CD4-positive, alpha-beta T cell (primary cell): ENCODE data around the gene PARP12. TPM values are rescaled to one million over a fixed set of nuclear protein-coding genes. Genes with fewer than 3 reads are reported as not detected.

ENCODE experiments used
- ATAC-seq: fragments of 200-7000 bp; cut with Tn5 transposase; one replicate; pipeline ENCODE4 v1.10.0; 2022; ENCODE audit warnings: mild to moderate bottlenecking; ENCODE audit not compliant: poor library complexity
- CTCF ChIA-PET: fragments of 350-600 bp; sonication (Branson Sonifier 250); formaldehyde crosslinking; loops from one replicate; lab custom pipeline; 2021; ENCODE audit warnings: antibody characterized with exemption, inconsistent platforms; lab: Charles Lee
- POLR2A ChIA-PET: fragments of 350-600 bp; sonication (Branson Sonifier 250); formaldehyde crosslinking; loops from one replicate; lab custom pipeline; 2021; ENCODE audit warnings: antibody characterized with exemption, inconsistent platforms; lab: Charles Lee
- DNase-seq, 14 experiments: peaks; one replicate each; pipeline ENCODE4 v3.0.0-alpha.2; 2013 to 2020; ENCODE audit warnings: mixed read lengths in 2 of 14
- H3K27ac ChIP-seq, 2 donors: one replicate each; pipeline versions ENCODE4 v1.5.1 to v1.7.0; 2013; ENCODE audit warnings: low read length in 2 of 2, low read depth in 1 of 2, mild to moderate bottlenecking in 1 of 2
- H3K27me3 ChIP-seq, 2 experiments: 1 replicate in 1 of 2; 2 replicates in 1 of 2; pipeline versions ENCODE4 v1.6.1 to v1.7.0; 2013; ENCODE audit warnings: low read length in 2 of 2, control low read depth in 1 of 2, mild to moderate bottlenecking in 1 of 2, moderate library complexity in 1 of 2; ENCODE audit not compliant: insufficient read depth in 2 of 2, control insufficient read depth in 1 of 2
- H3K36me3 ChIP-seq: one replicate; pipeline ENCODE4 v1.6.1; 2013; ENCODE audit warnings: low read length, control low read depth; ENCODE audit not compliant: insufficient read depth
- H3K4me1 ChIP-seq: one replicate; pipeline ENCODE4 v1.6.1; 2013; ENCODE audit warnings: low read length, control low read depth; ENCODE audit not compliant: insufficient read depth
- H3K4me3 ChIP-seq: one replicate; pipeline ENCODE4 v1.5.1; 2013; ENCODE audit warnings: mild to moderate bottlenecking, low read length, moderate library complexity
- H3K9me3 ChIP-seq, 2 experiments: 1 replicate in 1 of 2; 2 replicates in 1 of 2; pipeline versions ENCODE4 v1.6.1 to v1.7.0; 2013; ENCODE audit warnings: low read length in 2 of 2, mild to moderate bottlenecking in 2 of 2, control low read depth in 1 of 2, moderate library complexity in 1 of 2; ENCODE audit not compliant: control insufficient read depth in 1 of 2, insufficient read depth in 1 of 2
- H3K27ac Mint-ChIP-seq: one replicate; pipeline ENCODE4 v1.8.0; 2020; ENCODE audit warnings: mixed read lengths
- H3K27me3 Mint-ChIP-seq: one replicate; pipeline ENCODE4 v1.8.0; 2021; ENCODE audit warnings: mixed read lengths
- H3K36me3 Mint-ChIP-seq: one replicate; pipeline ENCODE4 v1.8.0; 2021; ENCODE audit warnings: low read depth, mixed read lengths
- H3K4me1 Mint-ChIP-seq: one replicate; pipeline ENCODE4 v1.8.0; 2021; ENCODE audit warnings: low read depth, mixed read lengths
- H3K4me3 Mint-ChIP-seq: one replicate; pipeline ENCODE4 v1.8.0; 2020; ENCODE audit warnings: mild to moderate bottlenecking, mixed read lengths
- H3K9me3 Mint-ChIP-seq: one replicate; pipeline ENCODE4 v1.8.0; 2020; ENCODE audit warnings: mixed read lengths
- CTCF ChIP-seq: fragments of 200-600 bp; IDR thresholded peaks from one replicate; pipeline ENCODE4 v1.8.0; 2022; ENCODE audit warnings: antibody characterized with exemption, mild to moderate bottlenecking
- intact Hi-C, 2 experiments: fragments of 100-400 bp; cut with DNase I in 1 of 2; cut with micrococcal nuclease in 1 of 2; formaldehyde crosslinking; loops; one replicate each; pipeline versions ENCODE4 v1.15.1 to v1.9.0; 2023 to 2025; cut with DNase I, micrococcal nuclease
- total RNA-seq, 174 experiments: library from RNA in 2 of 174; stranded (reverse) in 2 of 174; gene quantifications; one replicate each; pipeline ENCODE4 v1.2.3 and lab custom pipeline; 2021 to 2026

Gene PARP12
- total RNA-seq, 2 experiments from 2014 or later, result 76.7 to 78.5 TPM

- Histone ChIP-seq H3K4me1 (peaks cover 43% of the 10 kb centered on the region), H3K36me3 (peaks cover 51% of the 10 kb centered on the region), H3K4me3 (no peak overlapping the region), H3K27me3 (no peaks in the 10 kb centered on the region), H3K9me3 (no peaks in the 10 kb centered on the region), H3K27ac (no peak overlapping the region)
- Mint-ChIP-seq H3K9me3 (no peaks in the 10 kb centered on the region), H3K36me3 (peaks cover 59% of the 10 kb centered on the region), H3K4me1 (peaks cover 74% of the 10 kb centered on the region), H3K27me3 (no peaks in the 10 kb centered on the region), H3K27ac (peak overlapping the region; percentile 40), H3K4me3 (no peak overlapping the region)
- intact Hi-C loops, result loop anchor here in 1 of 2 experiments (5.0 kb wide), 1 partner anchor 279 kb away; the partner anchor contains the start of gene HIPK2
- no peak for TF ChIP-seq CTCF
- no peak for ATAC-seq
- ChIA-PET POLR2A (no interaction called here), CTCF (no interaction called here)
- no peak for DNase-seq
These were observed 6.2 kb downstream of the PARP12 start for GRCh38 chr7:140056431-140057142.

- DNase-seq (no peak), ATAC-seq (no peak)
- Mint-ChIP-seq H3K4me1 (peaks cover 66% of the 10 kb centered on the region), H3K36me3 (peaks cover 63% of the 10 kb centered on the region), H3K27ac (peak overlapping the region; percentile 40), H3K27me3 (no peaks in the 10 kb centered on the region), H3K4me3 (no peak overlapping the region), H3K9me3 (no peaks in the 10 kb centered on the region)
- ChIA-PET POLR2A (no interaction called here), CTCF (no interaction called here)
- H3K4me1 ChIP-seq, result peaks cover 35% of the 10 kb centered on the region
- H3K27me3 ChIP-seq, result no peaks in the 10 kb centered on the region
- H3K4me3 ChIP-seq, result no peak overlapping the region
- peaks cover 54% of the 10 kb centered on the region for H3K36me3 ChIP-seq
- intact Hi-C loops, result loop anchor here in 1 of 2 experiments (5.0 kb wide), 1 partner anchor 279 kb away; the partner anchor contains the start of gene HIPK2
- H3K9me3 ChIP-seq, result no peaks in the 10 kb centered on the region
- no peak overlapping the region for H3K27ac ChIP-seq
- no peak for TF ChIP-seq CTCF
These were observed 6.9 kb downstream of the PARP12 start for GRCh38 chr7:140055833-140056232.

DNA sequence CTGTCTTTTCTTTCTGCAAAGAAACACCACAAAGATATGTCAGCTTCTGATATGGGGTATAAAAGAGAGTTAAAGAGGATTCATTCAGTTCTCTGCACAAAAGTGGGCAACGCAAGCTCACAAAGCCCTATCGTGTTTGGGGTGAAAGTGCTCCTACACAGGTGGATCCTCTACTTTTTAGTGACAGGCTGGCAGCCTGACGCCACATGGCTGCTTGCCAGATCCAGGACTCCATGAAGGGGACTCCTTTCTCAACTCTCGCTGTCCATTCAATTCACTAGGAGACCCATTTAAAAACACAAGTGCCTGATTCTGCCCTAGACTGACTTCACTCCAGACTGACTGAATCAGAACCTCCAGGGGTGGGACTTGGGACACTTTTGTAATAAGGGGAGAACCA lies 8.0 kb downstream of the PARP12 start:
- peaks cover 73% of the 10 kb centered on the region for H3K36me3 Mint-ChIP-seq
- H3K36me3 ChIP-seq, result peaks cover 63% of the 10 kb centered on the region
- H3K4me3 Mint-ChIP-seq, result no peak overlapping the region
- no peaks in the 10 kb centered on the region for H3K9me3 ChIP-seq
- CTCF ChIA-PET, result no interaction called here
- intact Hi-C loops, result loop anchor here in 1 of 2 experiments (5.0 kb wide), 1 partner anchor 277 kb away; the partner anchor contains the start of gene HIPK2
- H3K27me3 ChIP-seq, result no peaks in the 10 kb centered on the region
- no peak for TF ChIP-seq CTCF
- peaks cover 24% of the 10 kb centered on the region for H3K4me1 ChIP-seq
- H3K27ac Mint-ChIP-seq, result peak overlapping the region; percentile 12
- no peak for ATAC-seq
- H3K27me3 Mint-ChIP-seq, result no peaks in the 10 kb centered on the region
- H3K4me1 Mint-ChIP-seq, result peaks cover 61% of the 10 kb centered on the region
- H3K9me3 Mint-ChIP-seq, result no peaks in the 10 kb centered on the region
- no peak for DNase-seq
- no peak overlapping the region for H3K27ac ChIP-seq
- POLR2A ChIA-PET, result interaction anchor here (1.2 kb wide), 1 partner anchor 8 kb away, joined by 6 read pairs; the partner anchor contains the start of gene PARP12
- H3K4me3 ChIP-seq, result no peak overlapping the region
